Measurements from ENCODE around the gene ZNF618. TPM values are rescaled to one million over a fixed set of nuclear protein-coding genes. Genes with fewer than 3 reads are reported as not detected.
"Not testable (repeated sequence)": the region's sequence is repeated elsewhere in the genome, so short reads cannot be mapped to it uniquely, and the experiment has no call there.

ZNF618 gene
- total RNA-seq, 2 donors from 2014 or later: 16.6 to 24.9 TPM

DNA sequence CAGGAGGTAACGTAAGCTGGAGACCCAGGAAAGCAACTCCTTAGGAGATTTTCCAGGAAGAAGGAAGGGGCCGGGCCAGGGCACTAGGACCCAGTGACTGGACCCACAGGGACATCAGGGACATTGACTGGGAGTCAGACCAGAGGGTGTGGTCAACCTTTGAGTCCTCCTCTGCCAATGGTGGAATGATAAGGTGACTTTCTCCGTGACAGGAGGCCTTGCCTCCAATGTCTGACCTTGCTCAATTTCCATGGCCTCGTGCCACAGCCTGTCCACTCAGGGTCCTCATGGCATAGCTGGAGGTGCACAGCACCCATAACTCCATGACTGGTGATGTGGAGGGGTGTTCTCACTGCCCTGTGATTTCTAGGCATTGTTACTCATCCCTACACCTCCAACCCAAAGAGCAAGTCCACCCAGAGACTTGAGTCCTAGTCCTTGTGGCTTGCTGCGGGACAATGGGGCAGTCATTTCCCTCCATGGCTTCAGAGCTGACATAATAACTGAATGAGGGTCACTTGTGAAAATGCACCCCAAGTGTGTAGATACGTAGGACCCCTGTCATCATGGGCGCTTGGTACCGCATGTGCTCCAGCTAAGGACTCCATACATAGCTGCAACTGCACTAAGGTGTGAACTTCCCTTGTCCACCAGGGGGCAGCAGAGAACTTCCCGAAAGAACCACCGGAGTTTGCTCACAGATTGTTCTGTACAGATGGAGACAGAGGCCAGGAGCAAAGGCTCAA, 206.1 kb downstream of the ZNF618 start:
- ATAC-seq (ENCODE audit: insufficient number of reproducible peaks, low FRiP score, low read depth): peak; percentile 50
- Histone ChIP-seq H3K4me1 (ENCODE audit: control insufficient read depth in 1 of 2, low read depth in 2 of 2) (peaks cover 0 to 11% of the 10 kb centered on the region in 2 donors), H3K9me3 (no peaks in the 10 kb centered on the region), H3K4me3 (no peak overlapping the region), H3K27me3 (replicated peaks; ENCODE audit: insufficient read depth) (no peaks in the 10 kb centered on the region), H3K36me3 (no peaks in the 10 kb centered on the region), H3K27ac (no peak overlapping the region)
- TF ChIP-seq, protein P1, sequence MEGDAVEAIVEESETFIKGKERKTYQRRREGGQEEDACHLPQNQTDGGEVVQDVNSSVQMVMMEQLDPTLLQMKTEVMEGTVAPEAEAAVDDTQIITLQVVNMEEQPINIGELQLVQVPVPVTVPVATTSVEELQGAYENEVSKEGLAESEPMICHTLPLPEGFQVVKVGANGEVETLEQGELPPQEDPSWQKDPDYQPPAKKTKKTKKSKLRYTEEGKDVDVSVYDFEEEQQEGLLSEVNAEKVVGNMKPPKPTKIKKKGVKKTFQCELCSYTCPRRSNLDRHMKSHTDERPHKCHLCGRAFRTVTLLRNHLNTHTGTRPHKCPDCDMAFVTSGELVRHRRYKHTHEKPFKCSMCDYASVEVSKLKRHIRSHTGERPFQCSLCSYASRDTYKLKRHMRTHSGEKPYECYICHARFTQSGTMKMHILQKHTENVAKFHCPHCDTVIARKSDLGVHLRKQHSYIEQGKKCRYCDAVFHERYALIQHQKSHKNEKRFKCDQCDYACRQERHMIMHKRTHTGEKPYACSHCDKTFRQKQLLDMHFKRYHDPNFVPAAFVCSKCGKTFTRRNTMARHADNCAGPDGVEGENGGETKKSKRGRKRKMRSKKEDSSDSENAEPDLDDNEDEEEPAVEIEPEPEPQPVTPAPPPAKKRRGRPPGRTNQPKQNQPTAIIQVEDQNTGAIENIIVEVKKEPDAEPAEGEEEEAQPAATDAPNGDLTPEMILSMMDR (IDR thresholded peaks at IDR 0.05): peak; percentile 93
- peak; percentile 63 for DNase-seq (ENCODE audit: low spot score)

DNA sequence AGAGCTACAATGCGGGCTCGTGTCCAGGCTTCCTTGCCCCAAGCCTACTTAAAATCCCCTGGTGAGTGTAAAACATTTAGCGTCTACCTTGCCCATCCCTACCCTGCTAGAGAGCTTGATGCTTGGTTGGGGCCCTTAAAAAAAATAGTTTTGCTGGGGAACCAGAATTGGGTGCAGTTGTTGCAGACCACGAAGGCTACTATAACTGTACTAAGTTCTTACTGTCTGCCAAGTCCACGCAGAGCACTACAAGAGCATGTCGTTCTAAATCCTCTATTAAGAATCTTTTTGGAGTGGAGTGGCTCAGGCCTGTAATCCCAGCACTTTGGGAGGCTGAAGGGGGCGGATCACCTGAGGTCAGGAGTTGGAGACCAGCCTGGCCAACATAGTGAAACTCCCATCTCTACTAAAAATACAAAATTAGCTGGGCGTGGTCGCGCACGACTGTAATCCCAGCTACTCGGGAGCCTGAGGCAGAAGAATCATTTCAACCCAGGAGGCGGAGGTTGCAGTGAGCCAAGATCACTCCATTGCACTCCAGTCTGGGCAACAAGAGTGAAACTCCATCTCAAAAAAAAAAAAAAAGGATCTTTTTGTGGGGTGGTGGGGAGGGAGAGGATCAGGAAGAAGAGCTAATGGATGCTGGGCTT, 206.8 kb downstream of the ZNF618 start:
- not testable (repeated sequence) for H3K27me3 ChIP-seq (replicated peaks; ENCODE audit: insufficient read depth); H3K36me3 ChIP-seq; DNase-seq (ENCODE audit: low spot score); H3K9me3 ChIP-seq; ATAC-seq (ENCODE audit: insufficient number of reproducible peaks, low FRiP score, low read depth); H3K27ac ChIP-seq; H3K4me3 ChIP-seq
- peaks cover 0 to 11% of the 10 kb centered on the region in 2 donors for H3K4me1 ChIP-seq (ENCODE audit: control insufficient read depth in 1 of 2, low read depth in 2 of 2)

DNA sequence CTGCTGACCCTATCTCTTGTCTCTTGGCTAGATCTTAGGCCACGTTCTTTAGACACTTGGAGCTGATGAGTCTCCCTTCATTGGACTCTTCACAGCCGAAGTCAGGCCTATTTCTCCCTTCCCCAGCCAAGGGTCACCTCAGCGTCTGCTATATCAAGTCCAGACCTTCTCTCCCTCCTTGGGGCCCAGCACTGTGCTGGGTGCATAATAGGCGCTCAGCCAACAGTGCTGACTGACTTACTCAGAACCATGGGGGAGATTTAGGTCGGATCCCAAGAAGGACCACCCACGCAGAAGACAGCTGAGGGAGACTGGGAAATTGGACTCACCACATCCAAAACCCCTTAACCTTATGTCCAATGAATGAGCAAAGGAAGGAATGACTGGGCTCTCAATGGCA, 207.6 kb downstream of the ZNF618 start:
- Histone ChIP-seq H3K9me3 (no peaks in the 10 kb centered on the region), H3K4me1 (ENCODE audit: control insufficient read depth in 1 of 2, low read depth in 2 of 2) (peaks cover 0 to 5% of the 10 kb centered on the region in 2 donors), H3K36me3 (no peaks in the 10 kb centered on the region), H3K27ac (no peak overlapping the region), H3K27me3 (replicated peaks; ENCODE audit: insufficient read depth) (no peaks in the 10 kb centered on the region), H3K4me3 (no peak overlapping the region)
- TF ChIP-seq, protein P1 (IDR thresholded peaks at IDR 0.05): no peak
- ATAC-seq (ENCODE audit: insufficient number of reproducible peaks, low FRiP score, low read depth) (no peak), DNase-seq (ENCODE audit: low spot score) (no peak)

DNA sequence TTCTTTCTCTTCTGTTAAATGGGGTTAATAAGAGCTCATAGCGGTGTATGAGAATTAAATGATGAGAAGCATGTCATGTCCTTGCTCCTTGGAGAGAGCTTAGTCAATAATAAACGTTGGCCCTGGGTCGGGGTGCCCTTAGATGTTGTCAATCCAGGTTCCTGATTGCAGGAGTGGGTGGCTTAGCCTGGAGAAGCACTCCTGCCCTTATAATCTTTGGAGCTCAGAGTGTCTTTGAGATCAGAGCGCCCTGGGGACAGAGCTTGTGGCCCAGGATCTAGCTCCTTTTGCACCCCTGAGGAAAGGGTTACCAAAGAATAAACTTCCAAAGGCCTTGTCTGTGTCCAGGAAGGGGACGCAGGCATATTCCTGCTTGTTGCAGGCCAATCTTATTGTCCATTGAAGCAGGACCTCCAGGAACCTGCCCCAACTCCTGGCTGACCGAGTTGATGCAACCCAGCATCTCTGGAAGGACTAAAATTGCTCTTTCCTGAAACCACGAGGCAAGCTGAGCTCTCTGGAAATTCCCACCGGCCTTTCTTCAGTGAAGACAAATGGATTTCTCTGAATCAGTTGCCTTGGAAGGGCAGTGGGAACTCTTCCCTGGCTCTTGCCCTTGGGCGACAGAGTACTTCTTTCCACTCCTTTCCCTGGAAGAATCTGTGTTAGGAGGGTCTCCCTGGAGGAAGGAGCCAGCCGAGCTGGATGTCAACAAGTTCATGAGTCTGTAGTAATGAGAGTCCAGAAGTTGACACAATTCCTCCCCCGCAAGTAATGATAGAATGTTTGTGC, 208.4 kb downstream of the ZNF618 start:
- Histone ChIP-seq H3K4me3 (no peak overlapping the region), H3K36me3 (no peaks in the 10 kb centered on the region), H3K4me1 (ENCODE audit: control insufficient read depth in 1 of 2, low read depth in 2 of 2) (peaks cover 0 to 5% of the 10 kb centered on the region in 2 donors), H3K9me3 (no peaks in the 10 kb centered on the region), H3K27ac (no peak overlapping the region), H3K27me3 (replicated peaks; ENCODE audit: insufficient read depth) (no peaks in the 10 kb centered on the region)
- TF ChIP-seq, protein P1 (IDR thresholded peaks at IDR 0.05): no peak
- no peak for ATAC-seq (ENCODE audit: insufficient number of reproducible peaks, low FRiP score, low read depth)
- no peak for DNase-seq (ENCODE audit: low spot score)

DNA sequence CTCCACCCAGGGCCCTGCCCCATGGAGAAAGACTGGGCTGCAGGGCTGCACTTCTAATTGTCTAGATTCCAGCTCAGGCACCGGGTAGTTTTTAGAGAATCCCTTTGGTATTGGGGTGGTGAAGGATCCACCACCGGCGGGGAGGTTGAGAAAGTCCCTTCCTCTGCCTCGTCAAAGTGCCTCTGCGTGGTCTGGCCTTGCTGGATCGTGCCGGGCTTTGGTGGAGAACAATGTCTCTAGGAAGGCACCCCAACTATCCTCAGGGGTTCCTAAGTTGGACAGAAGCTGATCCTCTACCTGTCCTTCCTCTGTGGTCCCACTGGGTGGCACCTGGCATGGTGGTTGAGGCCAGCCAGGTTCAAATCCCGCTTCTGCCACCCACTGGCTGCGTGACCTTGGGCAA, 209.3 kb downstream of the ZNF618 start:
- DNase-seq (ENCODE audit: low spot score): no peak
- ATAC-seq (ENCODE audit: insufficient number of reproducible peaks, low FRiP score, low read depth): no peak

More for the DNA sequence above, 209.3 kb downstream of the ZNF618 start:
- Histone ChIP-seq H3K9me3 (no peaks in the 10 kb centered on the region), H3K27ac (no peak overlapping the region), H3K27me3 (replicated peaks; ENCODE audit: insufficient read depth) (no peaks in the 10 kb centered on the region), H3K4me1 (ENCODE audit: control insufficient read depth in 1 of 2, low read depth in 2 of 2) (peaks cover 0 to 5% of the 10 kb centered on the region in 2 donors), H3K4me3 (no peak overlapping the region), H3K36me3 (no peaks in the 10 kb centered on the region)
- TF ChIP-seq, protein P1 (IDR thresholded peaks at IDR 0.05): no peak

Data from thoracic aorta (tissue), 2 donors.